OCI-LY7 (cell line): ENCODE data around the gene DNM3. TPM values are rescaled to one million over a fixed set of nuclear protein-coding genes. Genes with fewer than 3 reads are reported as not detected.

ENCODE experiments used
- BruUV-seq: library from RNA; stranded (reverse); fragments of 400-500 nt; replicated peaks from 2 replicates; lab custom pipeline; 2021; lab: Mats Ljungman, UMichigan
- CTCF ChIA-PET: fragments of 300-600 bp; sonication (Branson Sonifier 250); formaldehyde crosslinking; loops from one replicate; lab custom pipeline; 2022; ENCODE audit warnings: antibody characterized with exemption; ENCODE audit not compliant: unreplicated experiment; lab: Charles Lee
- POLR2A ChIA-PET: fragments of 300-600 bp; sonication (Branson Sonifier 250); formaldehyde crosslinking; loops from one replicate; lab custom pipeline; 2022; ENCODE audit warnings: antibody characterized with exemption; lab: Charles Lee
- DNase-seq: peaks from one replicate; pipeline ENCODE4 v3.0.0-alpha.2; 2015; ENCODE audit warnings: low spot score
- H2AFZ ChIP-seq: fragments of 200-600 bp; sonication (generic), shearing (Covaris generic); 2 replicates; pipeline ENCODE4 v1.6.1; 2014; ENCODE audit warnings: mild to moderate bottlenecking, antibody characterized with exemption, low read length, moderate library complexity
- H3K27ac ChIP-seq: fragments of 200-600 bp; sonication (generic); 2 replicates; pipeline ENCODE4 v1.5.1; 2014; ENCODE audit warnings: mixed run types, low read depth, mild to moderate bottlenecking, moderate library complexity, low read length, inconsistent platforms; ENCODE audit not compliant: poor library complexity, severe bottlenecking
- H3K36me3 ChIP-seq: fragments of 200-600 bp; sonication (generic); 2 replicates; pipeline ENCODE4 v1.6.1; 2014; ENCODE audit warnings: mild to moderate bottlenecking, antibody characterized with exemption, low read length, moderate library complexity, mixed read lengths; ENCODE audit not compliant: insufficient read depth
- H3K4me1 ChIP-seq: fragments of 200-600 bp; sonication (generic); 2 replicates; pipeline ENCODE4 v1.5.1; 2014; ENCODE audit warnings: mild to moderate bottlenecking, low read length; ENCODE audit not compliant: insufficient read depth, poor library complexity, severe bottlenecking
- H3K4me2 ChIP-seq: fragments of 200-600 bp; sonication (generic); 2 replicates; pipeline ENCODE4 v1.6.1; 2014; ENCODE audit warnings: mild to moderate bottlenecking, low read length
- H3K4me3 ChIP-seq: fragments of 200-600 bp; sonication (generic); 2 replicates; pipeline ENCODE4 v1.5.1; 2014; ENCODE audit warnings: mild to moderate bottlenecking, low read depth, low read length; ENCODE audit not compliant: poor library complexity, severe bottlenecking
- H3K79me2 ChIP-seq: fragments of 200-600 bp; sonication (generic); 2 replicates; pipeline ENCODE4 v1.6.1; 2016; ENCODE audit warnings: low read depth, mild to moderate bottlenecking, low read length, moderate library complexity, mixed read lengths; ENCODE audit not compliant: insufficient read depth
- H3K9me2 ChIP-seq: fragments of 200-600 bp; sonication (generic); 2 replicates; pipeline ENCODE4 v1.6.1; 2016; ENCODE audit warnings: mild to moderate bottlenecking, low read length, mixed read lengths; ENCODE audit not compliant: insufficient read depth
- H3K9me3 ChIP-seq: fragments of 200-600 bp; sonication (generic); 2 replicates; pipeline ENCODE4 v1.6.1; 2014; ENCODE audit warnings: mild to moderate bottlenecking, mixed run types, low read length, mixed read lengths
- H4K20me1 ChIP-seq: fragments of 200-600 bp; sonication (generic); 2 replicates; pipeline ENCODE4 v1.6.1; 2014; ENCODE audit warnings: mild to moderate bottlenecking, antibody characterized with exemption, low read length, moderate library complexity, mixed read lengths; ENCODE audit not compliant: insufficient read depth
- CTCF ChIP-seq: fragments of 200-600 bp; sonication (generic); conservative IDR thresholded peaks from 2 replicates; pipeline ENCODE4 v1.5.1; 2014; ENCODE audit warnings: mild to moderate bottlenecking, antibody characterized with exemption, low read length, moderate library complexity, mixed read lengths
- EZH2phosphoT487 ChIP-seq: fragments of 200-600 bp; sonication (generic); IDR thresholded peaks from 2 replicates; pipeline ENCODE4 v1.6.1; 2018; ENCODE audit warnings: low read depth, borderline replicate concordance, mild to moderate bottlenecking, mixed run types, antibody characterized with exemption, low read length, moderate library complexity, mixed read lengths
- intact Hi-C: fragments of 100-400 bp; cut with micrococcal nuclease; formaldehyde crosslinking; loops from one replicate; pipeline ENCODE4 v1.10.0; 2022; ENCODE audit not compliant: unreplicated experiment
- total RNA-seq, 2 experiments: library from RNA; depleted of rRNA in 1 of 2; stranded (reverse); fragments of >200 nt in 1 of 2; shearing (Covaris generic) in 1 of 2; gene quantifications; 2 replicates each; pipeline ENCODE4 v1.2.3, GENCODE V29; 2014 to 2022

Gene DNM3
- total RNA-seq, 2 experiments from 2014 or later = 0.47 to 0.61 TPM

- TF ChIP-seq CTCF (no peak), EZH2phosphoT487 (no peak)
- H3K27ac ChIP-seq = no peak overlapping the region
- intact Hi-C loops = no loop called here
- H3K9me2 ChIP-seq = no peaks in the 10 kb centered on the region
- H3K4me3 ChIP-seq = no peak overlapping the region
- CTCF ChIA-PET = no interaction called here
- no TSS peak for BruUV-seq
- H3K36me3 ChIP-seq = no peaks in the 10 kb centered on the region
- H3K4me2 ChIP-seq = no peak overlapping the region
- H3K9me3 ChIP-seq = no peaks in the 10 kb centered on the region
- DNase-seq = no peak
- H4K20me1 ChIP-seq = no peaks in the 10 kb centered on the region
- POLR2A ChIA-PET = interaction anchor here (0.5 kb wide), 1 partner anchor 402 kb away, joined by 5 read pairs; no protein-coding TSS in a partner anchor
- H2AFZ ChIP-seq = no peak overlapping the region
- no peaks in the 10 kb centered on the region for H3K4me1 ChIP-seq
- H3K79me2 ChIP-seq = no peaks in the 10 kb centered on the region
Measured at GRCh38 chr1:172107316-172107975, 266.1 kb downstream of the DNM3 start.

GRCh38 chr1:172108161-172108893, 267.0 kb downstream of the DNM3 start:
- BruUV-seq = no TSS peak
- ChIA-PET POLR2A (interaction anchor here (0.5 kb wide), 1 partner anchor 401 kb away, joined by 5 read pairs; no protein-coding TSS in a partner anchor), CTCF (no interaction called here)
- no peak overlapping the region for H3K4me3 ChIP-seq
- H3K27ac ChIP-seq = no peak overlapping the region
- H3K4me1 ChIP-seq = no peaks in the 10 kb centered on the region
- H3K9me3 ChIP-seq = no peaks in the 10 kb centered on the region
- H3K4me2 ChIP-seq = no peak overlapping the region
- no peaks in the 10 kb centered on the region for H4K20me1 ChIP-seq
- TF ChIP-seq CTCF (no peak), EZH2phosphoT487 (no peak)
- H3K36me3 ChIP-seq = no peaks in the 10 kb centered on the region
- H2AFZ ChIP-seq = no peak overlapping the region
- H3K9me2 ChIP-seq = no peaks in the 10 kb centered on the region
- no peak for DNase-seq
- H3K79me2 ChIP-seq = no peaks in the 10 kb centered on the region
- intact Hi-C loops = no loop called here
